Spleen (tissue), 7 donors: ENCODE data around the gene DCST2.

Source experiments
- POLR2A ChIP-seq, 3 donors: fragments of 450-650 bp; IDR thresholded peaks; one replicate each; pipeline ENCODE4 v1.5.1; 2017; ENCODE audit warnings: antibody characterized with exemption in 3 of 3, mild to moderate bottlenecking in 1 of 3
- POLR2AphosphoS5 ChIP-seq, 3 donors: sonication (generic); formaldehyde crosslinking; IDR thresholded peaks; one replicate each; pipeline ENCODE4 v1.5.1; 2017; ENCODE audit warnings: antibody characterized with exemption in 3 of 3
- TF ChIP-seq, protein P1 (sequence below), 11 experiments: fragments of 200-600 bp in 7 of 11; fragments of 450-650 bp in 4 of 11; sonication (generic) in 4 of 11; IDR thresholded peaks in 8 of 11; conservative IDR thresholded peaks in 3 of 11; 1 replicate in 7 of 11; 2 replicates in 4 of 11; pipeline versions ENCODE4 v1.4.0 to v1.8.0; 2016 to 2021; ENCODE audit warnings: antibody characterized with exemption in 11 of 11, inconsistent platforms in 4 of 11, mild to moderate bottlenecking in 1 of 11
- donor health status: DM: no; HTN: no; CAD: no; lungs with moderate emphysema.
- donor health status: DM: no; HTN: no; CAD: no.
- donor health status: DM: no; HTN: no; CAD: no.

DNA sequence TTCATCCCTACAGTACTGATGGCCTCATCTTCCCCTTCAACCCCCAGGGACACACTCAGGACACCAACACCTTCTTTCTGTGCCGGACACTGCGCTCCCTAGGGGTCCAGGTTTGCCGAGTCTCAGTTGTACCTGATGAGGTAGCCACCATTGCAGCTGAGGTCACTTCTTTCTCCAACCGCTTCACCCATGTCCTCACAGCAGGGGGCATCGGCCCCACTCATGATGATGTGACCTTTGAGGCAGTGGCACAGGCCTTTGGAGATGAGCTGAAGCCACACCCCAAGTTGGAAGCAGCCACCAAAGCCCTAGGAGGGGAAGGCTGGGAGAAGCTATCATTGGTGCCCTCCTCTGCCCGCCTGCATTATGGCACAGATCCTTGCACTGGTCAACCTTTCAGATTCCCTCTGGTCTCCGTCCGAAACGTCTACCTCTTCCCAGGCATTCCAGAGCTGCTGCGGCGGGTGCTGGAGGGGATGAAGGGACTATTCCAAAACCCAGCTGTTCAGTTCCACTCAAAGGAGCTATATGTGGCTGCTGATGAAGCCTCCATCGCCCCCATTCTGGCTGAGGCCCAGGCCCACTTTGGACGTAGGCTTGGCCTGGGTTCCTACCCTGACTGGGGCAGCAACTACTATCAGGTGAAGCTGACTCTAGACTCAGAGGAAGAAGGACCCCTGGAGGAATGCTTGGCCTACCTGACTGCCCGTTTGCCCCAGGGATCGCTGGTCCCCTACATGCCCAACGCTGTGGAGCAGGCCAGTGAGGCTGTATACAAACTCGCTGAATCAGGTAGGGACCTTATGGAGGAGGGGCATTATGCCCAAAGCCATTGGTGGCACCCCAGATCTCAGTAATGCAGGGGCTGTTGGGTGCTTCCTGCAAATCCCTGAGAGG lies 45.3 kb downstream of the DCST2 start:
- no peak for TF ChIP-seq POLR2A (IDR thresholded peaks at IDR 0.05)
- TF ChIP-seq, protein P1, sequence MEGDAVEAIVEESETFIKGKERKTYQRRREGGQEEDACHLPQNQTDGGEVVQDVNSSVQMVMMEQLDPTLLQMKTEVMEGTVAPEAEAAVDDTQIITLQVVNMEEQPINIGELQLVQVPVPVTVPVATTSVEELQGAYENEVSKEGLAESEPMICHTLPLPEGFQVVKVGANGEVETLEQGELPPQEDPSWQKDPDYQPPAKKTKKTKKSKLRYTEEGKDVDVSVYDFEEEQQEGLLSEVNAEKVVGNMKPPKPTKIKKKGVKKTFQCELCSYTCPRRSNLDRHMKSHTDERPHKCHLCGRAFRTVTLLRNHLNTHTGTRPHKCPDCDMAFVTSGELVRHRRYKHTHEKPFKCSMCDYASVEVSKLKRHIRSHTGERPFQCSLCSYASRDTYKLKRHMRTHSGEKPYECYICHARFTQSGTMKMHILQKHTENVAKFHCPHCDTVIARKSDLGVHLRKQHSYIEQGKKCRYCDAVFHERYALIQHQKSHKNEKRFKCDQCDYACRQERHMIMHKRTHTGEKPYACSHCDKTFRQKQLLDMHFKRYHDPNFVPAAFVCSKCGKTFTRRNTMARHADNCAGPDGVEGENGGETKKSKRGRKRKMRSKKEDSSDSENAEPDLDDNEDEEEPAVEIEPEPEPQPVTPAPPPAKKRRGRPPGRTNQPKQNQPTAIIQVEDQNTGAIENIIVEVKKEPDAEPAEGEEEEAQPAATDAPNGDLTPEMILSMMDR (IDR thresholded peaks at IDR 0.05 in 8 of 11, conservative IDR thresholded peaks at IDR 0.05 in 3 of 11), result no peak
- TF ChIP-seq POLR2AphosphoS5 (IDR thresholded peaks at IDR 0.05), result no peak
